ENCODE measurements around the gene SLC9C2.

DNA sequence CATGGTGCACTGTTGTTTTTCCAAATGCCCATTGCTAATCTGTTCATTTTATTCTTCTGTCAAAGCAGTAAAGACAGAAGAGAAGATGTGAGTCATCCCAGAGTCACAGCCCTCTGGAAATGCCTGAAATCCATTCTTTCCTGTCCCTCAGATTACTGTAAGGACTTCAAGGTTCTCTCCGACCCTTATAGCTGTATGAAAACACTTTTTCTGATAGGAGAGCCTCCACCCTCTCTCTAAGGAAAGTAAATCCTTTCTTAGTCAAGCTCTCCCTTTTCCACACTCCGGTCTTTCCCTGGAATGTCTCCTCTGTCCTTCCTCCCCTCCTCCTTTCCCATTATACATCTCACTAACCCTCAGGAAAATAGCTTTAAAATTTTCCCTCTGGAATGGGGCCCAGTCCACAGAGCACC is 129.3 kb downstream of the SLC9C2 start:
- TF ChIP-seq, protein P1, sequence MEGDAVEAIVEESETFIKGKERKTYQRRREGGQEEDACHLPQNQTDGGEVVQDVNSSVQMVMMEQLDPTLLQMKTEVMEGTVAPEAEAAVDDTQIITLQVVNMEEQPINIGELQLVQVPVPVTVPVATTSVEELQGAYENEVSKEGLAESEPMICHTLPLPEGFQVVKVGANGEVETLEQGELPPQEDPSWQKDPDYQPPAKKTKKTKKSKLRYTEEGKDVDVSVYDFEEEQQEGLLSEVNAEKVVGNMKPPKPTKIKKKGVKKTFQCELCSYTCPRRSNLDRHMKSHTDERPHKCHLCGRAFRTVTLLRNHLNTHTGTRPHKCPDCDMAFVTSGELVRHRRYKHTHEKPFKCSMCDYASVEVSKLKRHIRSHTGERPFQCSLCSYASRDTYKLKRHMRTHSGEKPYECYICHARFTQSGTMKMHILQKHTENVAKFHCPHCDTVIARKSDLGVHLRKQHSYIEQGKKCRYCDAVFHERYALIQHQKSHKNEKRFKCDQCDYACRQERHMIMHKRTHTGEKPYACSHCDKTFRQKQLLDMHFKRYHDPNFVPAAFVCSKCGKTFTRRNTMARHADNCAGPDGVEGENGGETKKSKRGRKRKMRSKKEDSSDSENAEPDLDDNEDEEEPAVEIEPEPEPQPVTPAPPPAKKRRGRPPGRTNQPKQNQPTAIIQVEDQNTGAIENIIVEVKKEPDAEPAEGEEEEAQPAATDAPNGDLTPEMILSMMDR (IDR thresholded peaks at IDR 0.05): no peak
- no peak for TF ChIP-seq POLR2A (IDR thresholded peaks at IDR 0.05)
